GM19397 (cell line): ENCODE results near the gene COL7A1.

Experiments used
- ATAC-seq: cut with Tn5 transposase; IDR thresholded peaks from one replicate; pipeline ENCODE4 v1.9.1; 2021; ENCODE audit warnings: mild to moderate bottlenecking, moderate library complexity; ENCODE audit not compliant: unreplicated experiment

COL7A1 gene

DNA sequence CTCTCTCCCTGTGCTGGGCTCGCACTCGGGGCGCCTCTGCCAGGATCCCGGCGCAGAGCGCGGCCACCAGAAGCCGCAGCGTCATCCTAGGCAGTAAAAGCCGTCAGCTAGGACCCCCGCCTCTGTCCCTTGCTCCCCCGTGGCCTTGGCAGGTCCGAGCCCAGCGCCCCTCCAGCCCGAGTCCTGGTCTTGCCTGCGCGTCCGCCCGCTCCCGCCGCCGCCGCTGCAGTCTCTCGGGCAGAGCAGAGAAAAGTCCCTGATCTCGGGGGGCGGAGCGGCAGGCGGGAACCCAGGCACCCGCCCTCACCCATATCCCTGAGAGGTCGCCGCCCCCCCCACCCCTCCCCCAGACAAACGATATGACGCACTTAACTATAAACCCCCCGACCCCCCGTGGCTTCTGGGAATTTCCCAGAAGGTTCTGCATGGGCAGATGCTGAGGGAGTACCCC lies at the start of gene COL7A1:
COL7A1 (minus strand) TSS at position 255 of the 451 bp plus-strand sequence; CDS start at position 85, 170 bp downstream.
- ATAC-seq, result no peak

GRCh38 chr3:48642605-48643004 lies 47.5 kb upstream of the COL7A1 start:
- no peak for ATAC-seq

DNA sequence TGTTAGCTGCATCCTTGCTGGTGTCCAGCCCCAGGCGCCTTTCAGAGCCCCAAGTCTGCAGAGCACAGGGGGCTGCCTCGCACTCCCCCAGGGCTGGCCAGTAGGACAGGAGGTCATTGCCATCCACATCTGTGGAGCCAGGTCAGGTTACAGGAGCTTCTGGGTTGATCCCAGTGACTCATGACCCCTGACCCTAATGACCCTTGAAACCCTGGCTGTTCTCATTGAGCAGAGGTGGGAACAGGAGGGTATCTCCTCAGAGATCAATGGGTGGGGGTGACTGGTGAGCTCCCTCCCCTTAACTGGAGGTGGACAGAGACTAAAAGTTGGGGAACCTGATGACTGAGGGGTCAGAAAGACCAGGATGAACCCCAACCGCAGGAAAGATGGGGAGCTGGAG lies 46.3 kb upstream of the COL7A1 start:
- no peak for ATAC-seq

GRCh38 chr3:48639944-48640606 lies 44.9 kb upstream of the COL7A1 start:
- no peak for ATAC-seq

- ATAC-seq, result no peak
Observed at GRCh38 chr3:48637305-48637704, 42.2 kb upstream of the COL7A1 start.

DNA sequence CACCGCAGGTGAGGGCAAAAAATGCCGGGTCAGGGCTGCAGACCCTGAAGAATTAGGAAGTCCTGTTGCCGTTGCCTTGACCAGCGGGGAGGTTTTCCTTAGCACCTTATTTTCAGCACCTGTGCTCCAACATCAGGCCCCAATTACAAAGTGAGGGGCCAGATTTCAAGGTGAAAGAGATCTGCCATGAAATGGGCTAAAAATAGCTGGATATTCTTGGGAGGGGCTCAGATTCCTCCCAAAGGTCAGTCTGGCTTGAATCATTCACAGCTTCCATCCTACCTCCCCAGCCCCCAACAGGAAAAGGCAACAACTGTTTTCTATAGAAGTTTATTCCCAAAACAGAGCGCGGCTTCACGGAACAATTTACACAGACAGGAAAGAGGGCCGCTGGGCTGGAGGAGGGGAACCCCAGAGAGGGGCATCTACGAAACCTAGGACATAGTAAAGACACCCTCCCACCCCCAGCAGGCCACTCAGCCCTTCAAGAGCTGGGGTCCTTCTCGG lies 41.1 kb upstream of the COL7A1 start:
- ATAC-seq, result no peak

DNA sequence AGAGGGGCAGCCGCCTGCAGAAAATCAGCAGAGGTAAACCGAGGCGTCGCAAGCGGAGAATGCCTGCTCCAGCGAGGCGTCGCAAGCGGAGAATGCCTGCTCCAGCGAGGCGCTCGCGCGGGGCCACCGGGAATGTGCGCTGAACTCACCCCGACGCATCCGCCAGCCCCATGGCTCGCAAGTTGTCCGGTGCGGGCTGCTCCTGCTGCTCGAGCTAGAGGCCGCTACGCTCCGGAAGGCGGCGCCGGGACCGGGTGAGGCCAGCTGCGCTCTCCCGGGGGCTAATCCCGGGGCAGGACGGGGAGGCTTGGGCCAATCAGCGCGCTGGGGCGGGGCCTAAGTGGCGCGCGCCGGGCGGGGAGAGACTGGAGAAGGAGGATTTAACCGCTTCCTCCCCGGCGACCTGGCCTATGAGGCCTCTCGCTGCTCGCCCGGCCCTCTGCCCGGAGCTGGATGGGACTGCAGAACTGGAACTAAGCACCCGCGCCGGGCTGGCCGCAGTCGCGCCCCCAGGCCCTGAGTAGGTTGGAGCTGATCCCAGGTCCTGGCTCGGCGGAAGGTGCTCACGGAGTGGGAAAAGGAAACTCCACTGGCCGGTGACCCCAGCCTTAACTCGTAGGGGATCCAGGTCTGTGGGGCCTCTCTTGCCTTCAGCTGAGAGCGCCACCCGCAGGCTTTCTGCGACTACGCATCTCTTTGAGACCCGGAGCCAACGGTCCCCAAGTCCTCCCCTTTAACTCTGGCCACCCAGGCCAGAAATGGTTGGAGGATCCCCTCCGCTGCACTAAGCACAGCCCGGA lies 40.3 kb upstream of the COL7A1 start, which contains the start of gene SLC26A6:
SLC26A6 (minus strand) TSS at position 240 of the 800 bp plus-strand sequence; CDS start at position 172, 68 bp downstream.
- ATAC-seq, result peak; percentile 86

DNA sequence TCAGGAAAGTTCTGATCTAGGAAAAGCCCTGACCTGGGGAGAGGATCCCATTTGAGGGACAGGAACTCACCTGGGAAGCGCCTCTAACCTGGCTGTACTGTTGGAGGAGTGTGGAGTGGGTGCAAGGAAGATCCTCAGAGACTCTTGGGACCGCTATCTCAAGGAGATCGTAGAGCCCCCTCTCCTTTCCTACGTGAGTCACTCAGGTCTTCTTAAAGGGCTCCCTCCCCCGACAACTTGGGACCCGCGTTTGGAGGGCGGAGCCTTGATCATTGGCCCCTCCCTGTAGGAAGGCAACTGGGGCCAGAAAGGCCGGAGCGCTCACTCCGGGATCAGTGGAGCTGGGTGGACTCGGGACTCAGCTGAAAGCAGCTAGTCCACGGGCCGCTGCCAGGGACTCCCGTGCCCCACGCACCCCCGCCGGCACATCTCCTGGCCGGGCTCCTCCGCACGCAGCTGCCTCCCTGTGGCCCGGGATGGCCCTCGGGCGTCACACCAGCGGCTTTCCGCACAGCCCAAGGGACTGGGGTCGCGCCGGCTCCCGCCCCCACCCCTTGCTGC lies 39.6 kb upstream of the COL7A1 start:
- peak; percentile 17 for ATAC-seq

DNA sequence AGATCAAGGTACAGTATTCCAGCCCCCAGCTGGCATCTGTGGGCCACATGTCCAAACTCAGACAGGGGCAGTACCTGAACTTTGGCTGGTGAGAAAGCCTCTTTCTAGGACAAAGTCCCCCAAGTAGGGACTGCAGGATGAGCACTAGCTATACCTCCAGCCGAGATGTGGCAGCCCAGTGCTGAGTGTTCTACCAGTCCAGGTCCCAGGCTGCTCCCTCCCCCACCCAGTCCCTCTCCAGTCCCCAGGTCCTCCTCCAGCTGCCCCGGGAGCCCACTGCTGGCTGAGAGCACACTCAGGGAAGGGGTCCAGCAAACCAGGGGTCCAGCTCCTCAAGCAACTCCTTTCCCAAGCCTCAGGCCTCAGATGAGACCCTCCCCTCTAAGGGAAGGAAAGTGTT lies 38.6 kb upstream of the COL7A1 start:
- no peak for ATAC-seq

GRCh38 chr3:48633256-48633655 lies 38.1 kb upstream of the COL7A1 start:
- ATAC-seq, result no peak

GRCh38 chr3:48631516-48632448 lies 36.7 kb upstream of the COL7A1 start:
- no peak for ATAC-seq

DNA sequence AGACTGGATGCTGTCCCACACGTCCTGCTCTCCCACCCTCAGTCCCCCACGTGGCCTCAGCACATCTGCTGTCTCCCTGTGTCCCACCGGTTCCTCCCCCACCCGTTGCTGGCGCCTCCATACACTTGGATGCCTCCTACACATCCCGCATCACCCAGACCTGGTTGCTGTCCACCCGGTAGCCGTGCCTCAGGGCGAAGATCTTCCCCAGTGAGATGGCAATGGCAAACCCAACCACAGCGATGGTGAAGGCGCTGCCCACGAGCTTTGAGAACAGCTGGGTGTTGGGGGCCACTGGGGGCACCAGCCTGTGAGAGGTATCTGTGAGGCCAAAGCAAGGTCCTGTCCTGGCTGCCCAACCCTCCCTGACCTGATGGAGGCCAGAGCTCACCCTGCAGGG lies 35.7 kb upstream of the COL7A1 start:
- ATAC-seq, result no peak

GRCh38 chr3:48630407-48630806 lies 35.3 kb upstream of the COL7A1 start:
- no peak for ATAC-seq

GRCh38 chr3:48629894-48630293 lies 34.8 kb upstream of the COL7A1 start:
- ATAC-seq, result no peak

- no peak for ATAC-seq
Observed at GRCh38 chr3:48628277-48629017, 33.3 kb upstream of the COL7A1 start.

DNA sequence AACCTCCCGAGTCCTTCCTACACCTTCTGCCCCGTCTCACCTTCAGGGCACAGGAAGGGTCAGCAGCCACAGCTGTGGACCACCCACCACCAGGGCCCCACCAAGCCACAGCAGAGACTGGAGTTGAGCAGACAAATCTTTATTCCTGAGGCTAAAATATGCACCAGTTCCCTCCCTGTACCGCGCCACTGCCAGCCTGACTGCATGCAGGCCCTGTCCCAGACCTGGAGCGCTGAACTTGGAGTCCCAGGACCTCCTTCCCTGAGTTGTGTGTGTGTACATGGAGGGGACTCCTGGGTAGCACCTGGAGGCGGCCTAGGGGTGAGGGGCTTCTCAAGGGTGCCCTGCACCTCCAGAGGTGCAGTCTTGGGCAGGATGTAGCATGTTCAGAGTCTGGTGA lies 30.5 kb upstream of the COL7A1 start:
- no peak for ATAC-seq

DNA sequence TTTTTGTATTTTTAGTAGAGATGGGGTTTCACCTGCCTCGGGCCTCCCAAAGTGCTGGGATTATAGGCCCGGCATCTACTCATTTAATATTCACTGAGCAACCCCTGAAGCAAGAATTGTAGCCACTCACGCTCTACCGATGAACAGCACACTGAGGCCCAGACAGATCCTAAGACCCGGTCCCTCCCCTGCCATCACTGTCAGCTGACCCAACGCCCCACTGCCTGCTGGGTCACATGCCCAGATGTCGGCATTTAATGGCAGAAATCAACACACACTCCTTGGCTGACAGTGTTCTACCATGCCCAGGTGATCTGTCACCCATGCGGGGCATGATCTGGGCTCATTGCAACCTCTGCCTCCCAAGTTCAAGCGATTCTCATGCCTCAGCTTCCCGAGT lies 29.6 kb upstream of the COL7A1 start:
- ATAC-seq, result no peak

DNA sequence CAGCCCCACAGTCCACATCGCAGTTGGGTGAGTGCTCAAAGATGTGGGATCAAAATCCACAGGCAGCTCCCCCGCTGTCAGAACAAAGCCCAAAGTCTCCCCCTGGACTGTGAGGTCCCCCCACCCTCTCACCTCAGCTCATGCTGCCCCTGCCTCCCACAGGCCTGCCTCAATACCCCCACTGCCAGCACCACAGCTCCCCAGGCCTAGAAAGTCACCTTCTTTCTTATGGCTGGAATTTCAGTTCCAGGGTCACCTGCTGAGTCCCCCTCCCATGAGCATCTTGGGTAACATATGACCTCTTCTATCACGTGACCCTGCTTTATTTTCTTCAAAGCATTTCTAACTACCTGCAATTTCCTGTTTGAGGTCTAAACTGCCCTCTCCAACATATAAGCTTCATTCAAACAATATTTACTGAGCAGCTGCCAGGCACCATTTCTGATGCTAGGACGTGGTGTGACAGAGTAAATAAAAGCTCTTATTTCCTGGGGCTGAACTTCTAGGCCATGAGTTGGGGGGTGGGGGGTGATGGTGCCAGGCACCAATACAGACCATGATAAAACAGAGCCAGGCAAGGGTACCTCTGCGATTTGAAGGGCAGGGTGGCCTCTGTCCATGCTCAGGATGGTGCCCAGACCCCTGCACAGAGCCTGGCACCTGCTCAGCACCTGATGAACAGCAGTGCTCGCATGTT lies 28.9 kb upstream of the COL7A1 start:
- no peak for ATAC-seq

DNA sequence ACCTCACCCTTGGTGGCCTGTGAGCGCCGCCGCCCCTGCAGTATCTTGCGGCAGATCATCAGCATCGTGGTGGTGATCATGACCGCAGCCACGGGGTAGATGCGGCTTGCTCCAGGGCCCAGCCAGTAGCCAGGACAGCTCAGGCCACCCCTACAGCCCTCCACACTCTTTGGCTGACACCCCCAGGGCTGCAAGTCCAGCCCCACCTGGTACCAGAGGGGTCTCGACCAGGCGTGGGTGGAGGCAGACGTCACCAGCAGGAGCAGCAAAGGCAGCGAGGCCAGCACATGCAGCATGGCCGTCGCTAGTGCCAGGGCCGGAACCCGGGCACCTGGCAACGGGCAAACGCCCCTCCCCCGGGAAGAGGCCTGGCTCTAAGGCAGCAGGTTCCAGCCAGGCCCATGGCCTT lies 26.3 kb upstream of the COL7A1 start, which contains the start of gene TMEM89:
TMEM89 (minus strand) TSS at position 309 of the 409 bp plus-strand sequence; CDS start at position 296, 13 bp downstream.
- no peak for ATAC-seq
